ENCODE data around the gene CD209.
A peak's percentile ranks its signal among the peaks of the same experiment; 100 is the strongest.

The CD209 gene

DNA sequence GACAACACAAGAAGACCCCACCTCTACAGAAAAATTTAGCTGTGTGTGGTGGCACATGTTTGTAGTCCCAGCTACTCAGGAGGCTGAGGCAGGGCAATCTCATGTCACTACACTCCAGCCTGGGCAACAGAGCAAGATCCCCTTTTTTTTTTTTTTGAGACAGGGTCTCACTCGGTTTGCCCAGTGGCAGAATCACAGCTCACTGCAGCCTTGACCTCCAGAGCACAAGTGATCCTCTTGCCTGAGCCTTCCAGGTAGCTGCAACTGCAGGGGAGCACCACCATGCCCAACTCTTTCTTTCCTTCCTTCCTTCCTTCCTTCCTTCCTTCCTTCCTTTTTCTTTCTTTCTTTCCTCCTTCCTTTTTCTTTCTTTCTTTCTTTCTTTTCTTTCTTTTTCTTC is 11.2 kb downstream of the CD209 start:
- peaks cover 60% of the 10 kb centered on the region for H3K27me3 ChIP-seq (replicated peaks; ENCODE audit: control insufficient read depth, insufficient read depth, low read length)

GRCh38 chr19:7734220-7735203 is 12.8 kb downstream of the CD209 start:
- Histone ChIP-seq H3K9ac (ENCODE audit: low read length) (no peak overlapping the region), H3K36me3 (ENCODE audit: control insufficient read depth, insufficient read depth, low read length, severe bottlenecking) (no peaks in the 10 kb centered on the region), H3K4me3 (ENCODE audit: low read length) (no peak overlapping the region), H3K4me1 (ENCODE audit: control insufficient read depth, insufficient read depth, low read length) (no peaks in the 10 kb centered on the region), H3K9me3 (ENCODE audit: control insufficient read depth, low read length) (no peaks in the 10 kb centered on the region), H3K27me3 (replicated peaks; ENCODE audit: control insufficient read depth, insufficient read depth, low read length) (peaks cover 52% of the 10 kb centered on the region)
- peak; percentile 29 for DNase-seq (ENCODE audit: low read depth)

More for the DNA sequence above, 11.2 kb downstream of the CD209 start:
- no peaks in the 10 kb centered on the region for H3K9me3 ChIP-seq (ENCODE audit: control insufficient read depth, low read length)
- H3K4me1 ChIP-seq (ENCODE audit: control insufficient read depth, insufficient read depth, low read length): no peaks in the 10 kb centered on the region
- no peak for DNase-seq (ENCODE audit: low read depth)
- H3K9ac ChIP-seq (ENCODE audit: low read length): no peak overlapping the region
- H3K4me3 ChIP-seq (ENCODE audit: low read length): no peak overlapping the region
- H3K36me3 ChIP-seq (ENCODE audit: control insufficient read depth, insufficient read depth, low read length, severe bottlenecking): no peaks in the 10 kb centered on the region

- Histone ChIP-seq H3K36me3 (ENCODE audit: control insufficient read depth, insufficient read depth, low read length, severe bottlenecking) (no peaks in the 10 kb centered on the region), H3K4me3 (ENCODE audit: low read length) (no peak overlapping the region), H3K9me3 (ENCODE audit: control insufficient read depth, low read length) (no peaks in the 10 kb centered on the region), H3K4me1 (ENCODE audit: control insufficient read depth, insufficient read depth, low read length) (no peaks in the 10 kb centered on the region), H3K9ac (ENCODE audit: low read length) (no peak overlapping the region), H3K27me3 (replicated peaks; ENCODE audit: control insufficient read depth, insufficient read depth, low read length) (peaks cover 57% of the 10 kb centered on the region)
- DNase-seq (ENCODE audit: low read depth): no peak
These were observed 14.0 kb downstream of the CD209 start for GRCh38 chr19:7733376-7733775.

- H3K4me1 ChIP-seq (ENCODE audit: control insufficient read depth, insufficient read depth, low read length): no peaks in the 10 kb centered on the region
- no peaks in the 10 kb centered on the region for H3K9me3 ChIP-seq (ENCODE audit: control insufficient read depth, low read length)
- H3K9ac ChIP-seq (ENCODE audit: low read length): no peak within 1 kb of the TSS
- no peaks in the 10 kb centered on the region for H3K36me3 ChIP-seq (ENCODE audit: control insufficient read depth, insufficient read depth, low read length, severe bottlenecking)
- H3K27me3 ChIP-seq (replicated peaks; ENCODE audit: control insufficient read depth, insufficient read depth, low read length): peaks cover 65% of the 10 kb centered on the region
- no peak within 1 kb of the TSS for H3K4me3 ChIP-seq (ENCODE audit: low read length)
- no peak for DNase-seq (ENCODE audit: low read depth)
These were observed 15.3 kb downstream of the CD209 start, which contains the start of gene CLEC4G for GRCh38 chr19:7732045-7732444. Gene CLEC4G (minus strand): TSS chr19:7732110. CDS start chr19:7732102, 8 bp downstream.

GRCh38 chr19:7731615-7732014 is 15.7 kb downstream of the CD209 start:
- Histone ChIP-seq H3K4me3 (ENCODE audit: low read length) (no peak overlapping the region), H3K4me1 (ENCODE audit: control insufficient read depth, insufficient read depth, low read length) (no peaks in the 10 kb centered on the region), H3K9me3 (ENCODE audit: control insufficient read depth, low read length) (no peaks in the 10 kb centered on the region), H3K36me3 (ENCODE audit: control insufficient read depth, insufficient read depth, low read length, severe bottlenecking) (no peaks in the 10 kb centered on the region), H3K9ac (ENCODE audit: low read length) (no peak overlapping the region), H3K27me3 (replicated peaks; ENCODE audit: control insufficient read depth, insufficient read depth, low read length) (peaks cover 67% of the 10 kb centered on the region)
- DNase-seq (ENCODE audit: low read depth): no peak

GRCh38 chr19:7731218-7731595 is 16.1 kb downstream of the CD209 start:
- peaks cover 70% of the 10 kb centered on the region for H3K27me3 ChIP-seq (replicated peaks; ENCODE audit: control insufficient read depth, insufficient read depth, low read length)
- no peaks in the 10 kb centered on the region for H3K4me1 ChIP-seq (ENCODE audit: control insufficient read depth, insufficient read depth, low read length)
- H3K4me3 ChIP-seq (ENCODE audit: low read length): no peak overlapping the region
- H3K9me3 ChIP-seq (ENCODE audit: control insufficient read depth, low read length): no peaks in the 10 kb centered on the region
- H3K9ac ChIP-seq (ENCODE audit: low read length): no peak overlapping the region
- no peaks in the 10 kb centered on the region for H3K36me3 ChIP-seq (ENCODE audit: control insufficient read depth, insufficient read depth, low read length, severe bottlenecking)
- no peak for DNase-seq (ENCODE audit: low read depth)

GRCh38 chr19:7730286-7731217 is 16.8 kb downstream of the CD209 start:
- Histone ChIP-seq H3K9me3 (ENCODE audit: control insufficient read depth, low read length) (no peaks in the 10 kb centered on the region), H3K9ac (ENCODE audit: low read length) (no peak overlapping the region), H3K4me3 (ENCODE audit: low read length) (no peak overlapping the region), H3K36me3 (ENCODE audit: control insufficient read depth, insufficient read depth, low read length, severe bottlenecking) (no peaks in the 10 kb centered on the region), H3K27me3 (replicated peaks; ENCODE audit: control insufficient read depth, insufficient read depth, low read length) (peaks cover 63% of the 10 kb centered on the region), H3K4me1 (ENCODE audit: control insufficient read depth, insufficient read depth, low read length) (no peaks in the 10 kb centered on the region)
- no peak for DNase-seq (ENCODE audit: low read depth)

- H3K9me3 ChIP-seq (ENCODE audit: control insufficient read depth, low read length): no peaks in the 10 kb centered on the region
- peaks cover 62% of the 10 kb centered on the region for H3K27me3 ChIP-seq (replicated peaks; ENCODE audit: control insufficient read depth, insufficient read depth, low read length)
- no peaks in the 10 kb centered on the region for H3K4me1 ChIP-seq (ENCODE audit: control insufficient read depth, insufficient read depth, low read length)
- H3K4me3 ChIP-seq (ENCODE audit: low read length): no peak overlapping the region
- H3K9ac ChIP-seq (ENCODE audit: low read length): no peak overlapping the region
- no peaks in the 10 kb centered on the region for H3K36me3 ChIP-seq (ENCODE audit: control insufficient read depth, insufficient read depth, low read length, severe bottlenecking)
- DNase-seq (ENCODE audit: low read depth): no peak
These were observed 17.5 kb downstream of the CD209 start for GRCh38 chr19:7729831-7730285.

- Histone ChIP-seq H3K4me3 (ENCODE audit: low read length) (no peak overlapping the region), H3K9ac (ENCODE audit: low read length) (no peak overlapping the region), H3K9me3 (ENCODE audit: control insufficient read depth, low read length) (no peaks in the 10 kb centered on the region), H3K27me3 (replicated peaks; ENCODE audit: control insufficient read depth, insufficient read depth, low read length) (peaks cover 64% of the 10 kb centered on the region), H3K4me1 (ENCODE audit: control insufficient read depth, insufficient read depth, low read length) (no peaks in the 10 kb centered on the region), H3K36me3 (ENCODE audit: control insufficient read depth, insufficient read depth, low read length, severe bottlenecking) (no peaks in the 10 kb centered on the region)
- no peak for DNase-seq (ENCODE audit: low read depth)
These were observed 18.1 kb downstream of the CD209 start for GRCh38 chr19:7729211-7729610.

DNA sequence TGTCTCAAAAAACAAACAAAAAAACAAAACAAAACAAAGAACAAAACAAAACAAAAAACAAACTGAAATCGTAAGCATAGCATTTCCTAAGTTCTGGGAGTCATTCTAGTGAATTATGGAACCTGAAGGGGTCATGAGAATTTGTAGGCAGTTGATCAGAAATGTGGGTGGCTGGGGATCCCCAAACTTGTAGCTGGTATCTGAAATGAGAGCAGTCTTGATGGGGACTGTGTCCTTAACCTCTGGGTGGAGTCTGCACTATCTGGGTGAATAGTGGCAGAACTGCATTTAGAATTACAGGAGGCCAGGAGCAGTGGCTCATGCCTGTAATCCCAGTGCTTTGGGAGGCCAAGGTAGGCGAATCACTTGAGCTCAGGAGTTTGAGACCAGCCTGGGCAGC is 21.5 kb downstream of the CD209 start:
- H3K36me3 ChIP-seq (ENCODE audit: control insufficient read depth, insufficient read depth, low read length, severe bottlenecking): no peaks in the 10 kb centered on the region
- peaks cover 3% of the 10 kb centered on the region for H3K9me3 ChIP-seq (ENCODE audit: control insufficient read depth, low read length)
- DNase-seq (ENCODE audit: low read depth): no peak
- no peak overlapping the region for H3K9ac ChIP-seq (ENCODE audit: low read length)
- no peaks in the 10 kb centered on the region for H3K4me1 ChIP-seq (ENCODE audit: control insufficient read depth, insufficient read depth, low read length)
- H3K27me3 ChIP-seq (replicated peaks; ENCODE audit: control insufficient read depth, insufficient read depth, low read length): peaks cover 49% of the 10 kb centered on the region
- no peak overlapping the region for H3K4me3 ChIP-seq (ENCODE audit: low read length)

DNA sequence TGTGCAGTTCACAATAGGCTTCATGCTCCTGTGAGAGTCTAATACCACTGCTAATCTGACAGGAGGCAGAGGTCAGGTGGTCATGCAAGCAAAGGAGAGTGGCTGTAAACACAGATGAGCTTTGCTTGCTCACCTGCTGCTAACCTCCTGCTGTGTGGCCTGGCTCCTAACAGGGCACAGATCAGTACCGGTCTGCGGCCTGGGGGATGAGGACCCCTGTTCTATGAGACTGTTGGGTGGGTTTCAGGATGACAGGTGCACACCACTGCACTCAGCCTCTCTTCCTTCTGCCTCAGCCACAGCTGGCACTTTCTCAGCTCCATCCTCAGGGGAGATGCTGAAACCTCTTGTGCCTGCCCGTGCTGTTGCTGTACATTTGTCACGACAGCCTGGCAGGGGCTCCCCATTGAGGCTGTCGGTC is 25.1 kb downstream of the CD209 start:
- no peaks in the 10 kb centered on the region for H3K36me3 ChIP-seq (ENCODE audit: control insufficient read depth, insufficient read depth, low read length, severe bottlenecking)
- peaks cover 37% of the 10 kb centered on the region for H3K27me3 ChIP-seq (replicated peaks; ENCODE audit: control insufficient read depth, insufficient read depth, low read length)
- H3K9ac ChIP-seq (ENCODE audit: low read length): no peak overlapping the region
- no peaks in the 10 kb centered on the region for H3K4me1 ChIP-seq (ENCODE audit: control insufficient read depth, insufficient read depth, low read length)
- DNase-seq (ENCODE audit: low read depth): no peak
- peaks cover 3% of the 10 kb centered on the region for H3K9me3 ChIP-seq (ENCODE audit: control insufficient read depth, low read length)
- H3K4me3 ChIP-seq (ENCODE audit: low read length): no peak overlapping the region
